GM18868 (cell line): ENCODE results near the gene NOC2L.

Experiments
- ATAC-seq: cut with Tn5 transposase; IDR thresholded peaks from one replicate; pipeline ENCODE4 v1.9.1; 2021; ENCODE audit warnings: mild to moderate bottlenecking, moderate library complexity; ENCODE audit not compliant: unreplicated experiment

The NOC2L gene

DNA sequence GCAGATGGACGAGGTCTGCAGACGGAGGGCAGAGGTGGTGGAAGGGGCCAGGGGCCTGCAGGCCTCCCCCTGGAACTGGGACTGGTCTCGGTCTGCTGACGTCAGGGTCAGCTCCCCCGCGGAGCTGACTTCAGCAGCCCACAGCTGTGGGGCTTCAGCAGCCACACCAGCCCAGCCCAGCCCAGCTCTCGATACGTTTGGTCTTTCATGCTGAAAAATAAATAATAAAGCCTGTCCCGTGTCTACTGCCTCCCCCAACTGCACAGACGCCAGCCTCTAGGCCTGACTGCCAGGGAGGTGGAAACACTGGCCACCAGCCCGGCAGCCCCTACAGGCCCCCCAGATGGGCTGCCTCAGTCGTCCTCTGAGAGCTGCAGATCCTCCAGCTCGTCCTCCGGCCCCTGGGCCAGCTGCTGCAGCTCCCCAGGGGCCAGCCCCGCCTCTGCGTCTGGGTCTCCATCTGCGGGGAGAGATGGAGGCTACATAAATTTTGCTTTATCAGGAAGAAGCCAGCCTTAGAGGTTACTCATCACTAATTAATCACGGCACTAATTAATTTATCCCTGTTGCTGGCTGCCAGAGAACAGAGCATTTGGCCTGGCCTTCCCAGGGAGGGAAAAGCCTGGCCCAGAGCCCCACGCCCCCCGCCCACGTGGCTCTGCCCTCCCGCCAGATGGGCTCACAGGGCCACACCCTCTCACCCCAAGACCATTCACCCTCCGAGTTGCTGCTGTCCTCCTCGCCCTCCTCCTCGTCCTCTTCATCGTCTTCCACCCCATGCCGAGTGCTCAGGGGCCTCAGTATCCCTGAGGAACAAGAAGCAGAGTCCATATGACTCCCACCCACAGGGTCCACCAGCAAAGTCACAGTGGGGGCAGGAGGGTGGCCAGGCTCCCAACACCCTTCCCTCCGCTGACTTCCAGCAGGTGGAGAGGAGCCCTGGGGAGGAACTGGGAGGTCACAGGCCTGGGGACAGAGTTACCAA lies 14.4 kb downstream of the NOC2L start:
- no peak for ATAC-seq

- no peak for ATAC-seq
Observed at GRCh38 chr1:943545-944340, 15.3 kb downstream of the NOC2L start.

- no peak for ATAC-seq
Observed at GRCh38 chr1:942864-943533, 16.1 kb downstream of the NOC2L start.

DNA sequence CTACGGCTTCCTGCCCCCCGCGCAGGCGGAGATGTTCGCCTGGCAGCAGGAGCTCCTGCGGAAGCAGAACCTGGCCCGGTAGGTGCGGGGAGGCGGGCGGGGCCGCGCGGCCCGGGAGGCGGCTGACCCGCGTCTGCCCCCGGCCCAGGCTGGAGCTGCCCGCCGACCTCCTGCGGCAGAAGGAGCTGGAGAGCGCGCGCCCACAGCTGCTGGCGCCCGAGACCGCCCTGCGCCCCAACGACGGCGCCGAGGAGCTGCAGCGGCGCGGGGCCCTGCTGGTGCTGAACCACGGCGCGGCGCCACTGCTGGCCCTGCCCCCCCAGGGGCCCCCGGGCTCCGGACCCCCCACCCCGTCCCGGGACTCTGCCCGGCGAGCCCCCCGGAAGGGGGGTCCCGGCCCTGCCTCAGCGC lies 16.6 kb downstream of the NOC2L start:
- no peak for ATAC-seq

- ATAC-seq, result no peak
Observed at GRCh38 chr1:941588-942383, 17.3 kb downstream of the NOC2L start.

DNA sequence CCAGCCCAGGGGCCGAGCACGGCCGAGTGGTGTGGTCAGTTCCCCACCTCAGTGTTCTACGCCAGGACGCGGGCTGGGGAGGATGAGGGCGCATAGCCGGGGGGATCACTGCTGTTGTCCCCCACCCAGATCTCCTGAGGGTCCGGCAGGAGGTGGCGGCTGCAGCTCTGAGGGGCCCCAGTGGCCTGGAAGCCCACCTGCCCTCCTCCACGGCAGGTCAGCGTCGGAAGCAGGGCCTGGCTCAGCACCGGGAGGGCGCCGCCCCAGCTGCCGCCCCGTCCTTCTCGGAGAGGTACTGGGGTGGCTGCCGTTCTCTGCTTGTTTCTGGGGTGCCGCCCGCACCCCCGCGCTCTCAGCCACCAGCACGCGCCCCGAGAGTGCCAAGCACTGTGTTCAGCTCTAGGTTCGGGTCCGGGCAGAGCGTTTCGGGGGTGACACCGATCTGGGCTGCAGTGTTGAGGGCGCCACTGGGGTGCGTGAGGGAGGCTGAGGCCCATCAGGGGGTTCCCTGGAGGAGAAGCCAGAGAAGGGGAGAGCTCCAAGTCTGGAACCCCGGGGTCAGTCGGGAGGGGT lies 18.0 kb downstream of the NOC2L start:
- ATAC-seq, result no peak

GRCh38 chr1:940107-941014 lies 18.7 kb downstream of the NOC2L start:
- no peak for ATAC-seq

DNA sequence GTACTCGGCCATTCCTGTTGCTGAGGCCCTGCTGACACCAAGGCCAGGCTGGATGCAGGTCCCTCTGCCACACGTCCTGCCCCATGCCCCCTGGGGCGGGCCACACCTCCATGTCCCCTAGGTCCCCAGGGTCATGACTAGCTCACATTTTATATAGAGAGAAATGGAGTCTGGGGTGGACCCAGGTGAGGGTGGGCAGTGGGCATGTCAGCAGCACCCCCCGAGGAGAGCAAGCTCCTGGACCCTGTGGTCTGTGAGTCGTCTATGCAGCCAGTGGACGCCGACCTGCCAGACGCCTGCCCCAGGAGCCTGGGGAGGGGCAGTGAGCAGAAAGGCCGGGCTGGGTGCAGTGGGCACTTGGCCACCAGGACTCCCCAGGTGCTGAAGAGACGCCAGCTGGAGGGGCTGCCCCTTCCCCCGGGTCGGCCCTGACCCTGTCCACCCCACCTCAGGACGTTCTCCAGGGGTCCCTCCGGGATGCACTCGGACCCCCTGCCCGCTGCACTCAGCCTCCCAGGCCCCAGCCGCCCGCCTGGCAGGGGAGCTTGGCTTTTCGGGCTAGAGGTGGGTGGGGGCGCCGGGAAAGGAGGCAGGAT lies 19.4 kb downstream of the NOC2L start:
- ATAC-seq, result no peak

DNA sequence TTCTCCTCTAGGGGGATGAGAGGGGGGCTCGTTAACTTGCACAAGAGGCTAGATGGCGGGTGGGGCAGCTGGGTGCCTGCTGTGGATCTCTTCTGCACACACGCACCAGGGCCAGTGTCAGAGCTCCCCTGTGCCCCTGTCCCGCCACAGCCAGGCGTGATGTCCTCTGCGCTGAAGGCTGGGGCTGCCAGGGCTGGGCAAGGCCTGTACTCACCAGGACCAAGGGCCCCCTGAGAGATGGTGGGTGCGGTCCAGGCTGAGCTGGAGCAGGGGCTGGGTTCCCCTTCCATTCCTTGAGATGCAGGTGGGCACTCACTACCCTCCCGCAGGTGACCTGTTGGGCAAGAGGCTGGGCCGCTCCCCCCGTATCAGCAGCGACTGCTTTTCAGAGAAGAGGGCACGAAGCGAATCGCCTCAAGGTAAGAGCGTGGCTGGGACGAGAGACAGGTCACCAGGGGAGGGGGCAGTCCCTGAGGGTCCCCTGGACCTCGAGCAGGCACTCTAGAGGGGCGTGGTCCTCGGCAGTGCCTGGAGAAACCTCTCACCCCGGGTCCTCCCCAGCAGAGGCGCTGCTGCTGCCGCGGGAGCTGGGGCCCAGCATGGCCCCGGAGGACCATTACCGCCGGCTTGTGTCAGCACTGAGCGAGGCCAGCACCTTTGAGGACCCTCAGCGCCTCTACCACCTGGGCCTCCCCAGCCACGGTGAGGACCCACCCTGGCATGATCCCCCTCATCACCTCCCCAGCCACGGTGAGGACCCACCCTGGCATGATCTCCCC lies 20.2 kb downstream of the NOC2L start:
- ATAC-seq, result no peak

DNA sequence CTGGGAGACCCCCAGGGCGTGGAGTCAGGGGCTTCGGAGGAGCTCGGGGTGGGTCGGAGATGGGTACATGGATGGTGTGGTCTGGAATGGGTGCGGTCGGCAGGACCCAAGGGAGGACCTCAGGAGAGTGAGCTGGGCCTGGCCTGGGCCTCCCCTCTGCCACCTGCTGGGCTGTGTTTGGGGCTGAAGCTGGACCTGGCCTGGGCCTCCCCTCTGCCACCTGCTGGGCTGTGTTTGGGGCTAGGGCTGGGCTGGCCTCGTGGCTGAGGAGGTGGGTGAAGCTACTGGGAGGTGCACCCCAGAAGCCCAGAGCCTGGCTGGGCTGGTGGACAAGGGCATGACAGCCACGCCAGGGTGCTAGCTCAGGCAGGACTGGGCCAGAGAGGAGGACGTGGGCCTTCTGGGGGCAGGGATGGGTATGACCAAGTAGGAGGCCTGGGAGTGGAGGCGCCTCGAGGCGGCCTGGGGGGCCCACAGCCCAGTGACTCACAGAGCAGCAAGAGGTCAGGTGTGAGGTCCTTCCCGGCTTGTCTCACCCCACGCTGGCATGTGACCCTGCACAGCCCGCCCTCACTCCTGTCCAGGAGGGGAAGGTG lies 20.9 kb downstream of the NOC2L start:
- ATAC-seq, result no peak

DNA sequence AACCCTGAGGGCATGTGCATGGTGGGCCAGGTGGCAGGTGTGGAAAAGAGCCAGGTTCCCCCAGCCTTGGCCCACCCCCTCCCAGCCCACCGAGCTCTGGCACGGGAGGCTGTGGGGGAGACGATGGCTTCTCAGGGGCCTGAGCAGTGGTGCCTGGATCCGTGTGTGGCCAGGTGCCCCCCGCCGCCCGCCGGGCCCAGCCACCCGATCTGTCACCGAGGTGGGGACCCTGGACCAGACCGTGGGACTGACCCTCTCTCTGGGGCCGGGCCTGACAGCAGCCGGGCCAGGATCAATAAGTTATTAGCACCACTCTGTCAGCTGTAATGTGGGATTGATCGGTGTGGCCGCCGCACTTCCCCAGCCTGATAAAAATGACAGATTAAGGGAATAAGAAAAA lies 21.5 kb downstream of the NOC2L start:
- no peak for ATAC-seq

DNA sequence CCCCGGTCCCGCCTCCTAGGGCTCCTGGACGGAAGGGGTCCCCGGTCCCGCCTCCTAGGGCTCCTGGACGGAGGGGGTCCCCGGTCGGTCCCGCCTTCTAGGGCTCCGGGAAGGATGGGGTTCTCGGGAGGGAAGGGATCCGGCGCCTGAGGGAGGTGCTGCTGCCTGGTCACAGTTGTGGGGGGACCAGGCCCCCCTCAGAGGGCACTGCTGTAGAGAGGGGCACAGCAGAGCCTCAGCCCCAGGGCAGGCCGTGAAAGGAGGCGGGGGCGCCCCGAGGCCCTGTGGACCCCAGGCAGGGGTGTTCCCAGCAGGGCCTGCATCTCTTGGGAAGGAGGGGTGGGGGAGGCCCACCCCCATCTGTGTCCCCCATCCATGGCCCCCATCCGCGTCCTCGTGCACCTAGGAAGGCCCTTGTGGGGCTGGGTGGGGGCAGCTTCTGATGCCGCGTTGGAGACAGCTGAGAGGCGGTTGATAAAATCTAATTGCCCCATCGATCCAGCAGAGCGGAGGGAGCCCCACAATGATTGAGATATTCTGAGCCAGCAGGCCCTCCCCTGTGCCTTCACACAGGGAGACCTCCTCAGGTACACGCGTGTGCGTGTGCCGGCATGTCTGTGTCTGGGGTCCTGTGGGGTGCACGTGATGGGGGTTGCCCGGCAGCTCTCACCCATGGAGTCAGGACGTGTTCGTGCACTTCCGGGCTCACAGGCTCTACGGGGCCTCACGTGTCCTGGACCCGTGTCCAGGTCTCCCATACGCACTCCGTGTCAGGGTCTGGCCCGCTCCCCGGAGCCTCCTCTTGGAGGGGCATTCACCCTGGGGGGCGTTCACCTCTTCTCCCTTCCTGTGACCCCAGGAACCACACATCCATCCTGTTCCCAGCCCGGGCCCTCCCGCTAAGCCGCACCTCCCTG lies 22.4 kb downstream of the NOC2L start:
- no peak for ATAC-seq

DNA sequence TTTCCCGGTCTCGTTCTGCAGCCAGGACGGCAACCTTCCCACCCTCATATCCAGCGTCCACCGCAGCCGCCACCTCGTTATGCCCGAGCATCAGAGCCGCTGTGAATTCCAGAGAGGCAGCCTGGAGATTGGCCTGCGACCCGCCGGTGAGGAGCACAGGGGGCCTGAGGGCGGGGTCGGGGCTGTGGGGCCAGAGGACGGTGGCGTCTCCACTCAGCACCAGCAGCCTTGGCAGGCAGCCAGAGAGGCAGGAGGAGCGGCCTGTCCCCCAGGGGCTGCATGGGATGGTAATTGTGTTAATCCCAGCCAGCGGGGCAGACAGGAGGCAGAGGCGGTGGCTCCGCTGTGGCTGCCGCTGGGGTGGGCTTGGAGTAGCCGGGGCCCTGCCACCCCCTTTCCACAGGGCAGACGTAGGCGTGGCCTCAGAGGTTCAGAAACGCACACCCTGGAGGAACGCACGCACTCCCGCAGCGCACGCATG lies 23.3 kb downstream of the NOC2L start:
- ATAC-seq, result no peak

GRCh38 chr1:934991-935750 lies 23.9 kb downstream of the NOC2L start:
- no peak for ATAC-seq

- no peak for ATAC-seq
Observed at GRCh38 chr1:933603-933940, 25.5 kb downstream of the NOC2L start.
